ENCODE measurements around the gene IFNL2. TPM values are rescaled to one million over a fixed set of nuclear protein-coding genes. Genes with fewer than 3 reads are reported as not detected.
"Not testable (repeated sequence)": the region's sequence is repeated elsewhere in the genome, so short reads cannot be mapped to it uniquely, and the experiment has no call there.

Gene IFNL2
- total RNA-seq, 1 donor from 2014 or later, result not detected

DNA sequence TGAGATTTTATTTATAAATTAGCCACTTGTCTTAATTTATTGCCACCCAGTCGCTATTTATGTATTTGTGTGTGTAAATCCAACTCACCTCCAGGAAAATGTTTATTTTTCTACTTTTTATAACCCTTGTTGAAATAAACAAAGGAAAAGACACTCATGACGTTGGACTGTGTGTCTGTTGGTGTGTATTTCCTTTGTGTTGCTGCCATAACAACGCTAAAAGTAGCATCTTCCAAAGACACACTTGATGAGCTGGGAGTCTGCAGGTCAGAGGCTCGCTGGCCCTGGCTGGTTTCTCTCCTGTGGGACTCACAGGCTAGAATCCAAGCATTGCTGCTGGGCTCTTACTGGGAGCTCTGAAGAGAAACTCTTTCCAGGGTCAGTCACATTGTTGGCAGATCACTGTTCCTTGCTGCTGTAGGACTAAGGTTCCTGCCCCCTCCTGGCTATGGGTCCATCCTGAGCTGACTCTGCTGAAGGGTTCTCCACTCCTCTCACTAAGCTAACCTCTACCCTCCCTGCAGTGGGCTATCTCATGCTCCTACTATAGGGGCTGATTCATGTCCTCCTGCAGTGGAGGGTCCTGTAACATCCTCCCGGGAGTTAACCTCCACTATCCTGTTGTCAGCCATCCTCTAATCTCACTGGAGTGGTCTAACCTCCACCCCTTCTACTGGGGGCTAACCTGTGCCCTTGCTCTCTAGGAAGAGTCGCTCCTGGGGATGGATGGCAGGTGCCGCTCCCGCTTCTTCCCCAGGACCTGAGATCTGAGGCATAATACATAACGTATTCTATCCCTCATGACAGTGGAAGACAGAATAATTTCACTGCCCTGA lies 2.1 kb downstream of the IFNL2 start:
- peaks cover 6% of the 10 kb centered on the region for H3K27me3 ChIP-seq (ENCODE audit: control insufficient read depth, insufficient read depth, low read length)
- TF ChIP-seq, protein P1, sequence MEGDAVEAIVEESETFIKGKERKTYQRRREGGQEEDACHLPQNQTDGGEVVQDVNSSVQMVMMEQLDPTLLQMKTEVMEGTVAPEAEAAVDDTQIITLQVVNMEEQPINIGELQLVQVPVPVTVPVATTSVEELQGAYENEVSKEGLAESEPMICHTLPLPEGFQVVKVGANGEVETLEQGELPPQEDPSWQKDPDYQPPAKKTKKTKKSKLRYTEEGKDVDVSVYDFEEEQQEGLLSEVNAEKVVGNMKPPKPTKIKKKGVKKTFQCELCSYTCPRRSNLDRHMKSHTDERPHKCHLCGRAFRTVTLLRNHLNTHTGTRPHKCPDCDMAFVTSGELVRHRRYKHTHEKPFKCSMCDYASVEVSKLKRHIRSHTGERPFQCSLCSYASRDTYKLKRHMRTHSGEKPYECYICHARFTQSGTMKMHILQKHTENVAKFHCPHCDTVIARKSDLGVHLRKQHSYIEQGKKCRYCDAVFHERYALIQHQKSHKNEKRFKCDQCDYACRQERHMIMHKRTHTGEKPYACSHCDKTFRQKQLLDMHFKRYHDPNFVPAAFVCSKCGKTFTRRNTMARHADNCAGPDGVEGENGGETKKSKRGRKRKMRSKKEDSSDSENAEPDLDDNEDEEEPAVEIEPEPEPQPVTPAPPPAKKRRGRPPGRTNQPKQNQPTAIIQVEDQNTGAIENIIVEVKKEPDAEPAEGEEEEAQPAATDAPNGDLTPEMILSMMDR (IDR thresholded peaks at IDR 0.05; ENCODE audit: insufficient read depth, low read length, severe bottlenecking), result no peak
- FAIRE-seq (no peak), DNase-seq (ENCODE audit: low read depth) (no peak)
- H3K36me3 ChIP-seq (ENCODE audit: control insufficient read depth, insufficient read depth, low read length), result no peaks in the 10 kb centered on the region
- no peak overlapping the region for H3K4me3 ChIP-seq (ENCODE audit: low read depth, low read length)

- FAIRE-seq; H3K27me3 ChIP-seq (ENCODE audit: control insufficient read depth, insufficient read depth, low read length): not testable (repeated sequence)
These were observed 5.7 kb downstream of the IFNL2 start for GRCh38 chr19:39273859-39274258.

GRCh38 chr19:39275578-39275977 lies 7.4 kb downstream of the IFNL2 start:
- Histone ChIP-seq H3K27me3 (ENCODE audit: control insufficient read depth, insufficient read depth, low read length) (no peaks in the 10 kb centered on the region), H3K36me3 (ENCODE audit: control insufficient read depth, insufficient read depth, low read length) (no peaks in the 10 kb centered on the region), H3K4me3 (ENCODE audit: low read depth, low read length) (no peak overlapping the region)
- DNase-seq (ENCODE audit: low read depth), result no peak
- peak; percentile 70 for FAIRE-seq
- TF ChIP-seq, protein P1 (IDR thresholded peaks at IDR 0.05; ENCODE audit: insufficient read depth, low read length, severe bottlenecking), result no peak

More at GRCh38 chr19:39273859-39274258, 5.7 kb downstream of the IFNL2 start:
- H3K36me3 ChIP-seq (ENCODE audit: control insufficient read depth, insufficient read depth, low read length); H3K4me3 ChIP-seq (ENCODE audit: low read depth, low read length); DNase-seq (ENCODE audit: low read depth): not testable (repeated sequence)

DNA sequence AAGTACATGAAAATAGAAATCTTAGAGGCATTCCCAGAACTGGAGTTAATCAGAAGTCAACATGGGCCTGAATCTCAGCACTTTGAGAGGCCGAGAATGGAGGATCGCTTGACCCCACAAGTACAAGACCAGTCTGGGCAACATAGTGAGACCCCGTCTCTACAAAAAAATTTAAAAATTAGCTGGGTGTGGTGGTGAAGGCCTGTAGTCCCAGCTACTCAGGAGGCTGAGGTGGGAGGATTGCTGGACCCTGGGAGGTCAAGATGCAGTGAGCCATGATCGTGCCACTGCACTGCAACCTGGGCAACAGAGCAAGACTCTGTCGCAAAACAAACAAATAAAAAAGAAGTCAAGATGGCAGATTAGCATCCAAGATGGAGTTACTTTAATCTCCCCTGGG lies 8.5 kb downstream of the IFNL2 start:
- H3K4me3 ChIP-seq (ENCODE audit: low read depth, low read length), result no peak overlapping the region
- TF ChIP-seq, protein P1 (IDR thresholded peaks at IDR 0.05; ENCODE audit: insufficient read depth, low read length, severe bottlenecking), result no peak
- DNase-seq (ENCODE audit: low read depth), result no peak
- no peaks in the 10 kb centered on the region for H3K27me3 ChIP-seq (ENCODE audit: control insufficient read depth, insufficient read depth, low read length)
- no peaks in the 10 kb centered on the region for H3K36me3 ChIP-seq (ENCODE audit: control insufficient read depth, insufficient read depth, low read length)
- no peak for FAIRE-seq

DNA sequence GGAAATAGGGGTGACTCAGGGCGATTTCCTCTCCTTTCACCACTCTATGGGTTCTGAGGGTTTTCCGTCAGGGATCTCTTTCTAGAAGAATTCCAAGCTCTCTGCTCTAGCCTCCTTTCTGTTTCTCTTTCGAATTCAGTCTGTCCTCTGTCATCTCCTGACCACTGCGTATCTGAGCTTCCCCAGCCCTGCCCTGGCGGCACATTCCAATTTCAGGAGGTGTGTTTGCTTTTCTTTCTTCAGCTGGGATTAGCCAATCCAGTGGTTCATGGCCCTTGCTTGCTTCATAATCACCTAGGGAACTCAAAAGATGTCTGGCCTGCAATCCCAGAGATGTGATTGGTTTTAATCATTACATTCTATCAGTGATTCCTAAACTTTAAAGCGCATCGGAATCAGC lies 9.4 kb downstream of the IFNL2 start:
- peak; percentile 34 for DNase-seq (ENCODE audit: low read depth)
- no peaks in the 10 kb centered on the region for H3K27me3 ChIP-seq (ENCODE audit: control insufficient read depth, insufficient read depth, low read length)
- peak; percentile 83 for FAIRE-seq
- no peaks in the 10 kb centered on the region for H3K36me3 ChIP-seq (ENCODE audit: control insufficient read depth, insufficient read depth, low read length)
- no peak overlapping the region for H3K4me3 ChIP-seq (ENCODE audit: low read depth, low read length)
- TF ChIP-seq, protein P1 (IDR thresholded peaks at IDR 0.05; ENCODE audit: insufficient read depth, low read length, severe bottlenecking), result no peak

GRCh38 chr19:39282021-39282420 lies 13.8 kb downstream of the IFNL2 start:
- TF ChIP-seq, protein P1 (IDR thresholded peaks at IDR 0.05; ENCODE audit: insufficient read depth, low read length, severe bottlenecking), result no peak
- DNase-seq (ENCODE audit: low read depth), result no peak
- H3K36me3 ChIP-seq (ENCODE audit: control insufficient read depth, insufficient read depth, low read length), result no peaks in the 10 kb centered on the region
- FAIRE-seq, result no peak
- no peaks in the 10 kb centered on the region for H3K27me3 ChIP-seq (ENCODE audit: control insufficient read depth, insufficient read depth, low read length)
- H3K4me3 ChIP-seq (ENCODE audit: low read depth, low read length), result no peak overlapping the region

Data from bronchial epithelial cell (primary cell).